COR-L47 (cell line): ENCODE results near the gene OLFM3.

Experiments
- DNase-seq: peaks from one replicate; lab custom pipeline; 2025; lab: John Stamatoyannopoulos, UW

Gene OLFM3

DNA sequence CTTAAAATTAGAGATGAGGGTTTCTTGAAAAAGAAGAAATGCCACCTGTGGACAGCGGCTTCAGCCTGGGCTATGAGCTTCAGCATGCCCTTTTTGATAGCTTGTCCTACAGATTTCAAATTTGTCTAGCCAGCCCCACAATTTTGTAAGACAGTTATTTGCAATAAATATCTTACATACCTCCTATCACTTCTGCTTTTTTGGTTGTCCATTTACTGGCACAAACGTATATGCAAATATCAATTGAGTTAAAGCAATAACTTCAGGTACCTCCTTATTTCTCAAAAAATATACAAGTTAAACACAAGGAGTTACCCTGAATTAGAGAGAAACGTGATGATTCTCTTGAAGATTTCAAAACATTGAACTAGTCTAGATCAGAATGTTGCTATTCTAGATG is 53.5 kb downstream of the OLFM3 start:
- no peak for DNase-seq

DNA sequence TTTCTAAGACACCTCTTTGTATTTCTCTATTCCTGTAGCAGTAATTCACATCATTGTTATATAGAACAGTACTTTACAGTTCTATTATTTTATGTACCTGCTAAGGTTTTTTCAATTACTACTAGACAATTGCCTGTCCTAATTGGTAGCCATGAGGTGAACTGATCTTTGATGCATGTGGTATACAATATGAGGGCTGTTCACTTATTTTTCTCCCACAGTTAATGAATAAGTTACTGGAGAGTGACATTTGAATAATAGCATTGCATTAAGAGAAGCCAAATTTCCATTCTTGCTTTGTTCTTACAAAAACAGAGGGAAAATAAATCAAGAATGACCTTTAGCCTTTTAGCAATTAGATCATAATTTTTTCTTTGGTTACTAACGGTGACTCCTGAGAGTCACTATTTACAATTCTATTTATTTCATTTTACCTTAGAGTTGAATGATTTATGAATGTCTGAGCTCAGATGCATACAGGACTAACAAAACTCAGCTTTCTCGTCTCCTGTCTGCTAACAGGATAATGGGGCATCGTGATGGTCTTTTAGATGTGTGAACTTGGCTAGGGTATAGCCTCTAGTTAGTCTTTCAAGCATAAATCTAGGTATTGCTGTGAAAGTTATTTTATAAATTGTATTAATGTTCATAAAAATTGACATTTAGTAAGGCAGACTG is 54.1 kb downstream of the OLFM3 start:
- DNase-seq: no peak

DNA sequence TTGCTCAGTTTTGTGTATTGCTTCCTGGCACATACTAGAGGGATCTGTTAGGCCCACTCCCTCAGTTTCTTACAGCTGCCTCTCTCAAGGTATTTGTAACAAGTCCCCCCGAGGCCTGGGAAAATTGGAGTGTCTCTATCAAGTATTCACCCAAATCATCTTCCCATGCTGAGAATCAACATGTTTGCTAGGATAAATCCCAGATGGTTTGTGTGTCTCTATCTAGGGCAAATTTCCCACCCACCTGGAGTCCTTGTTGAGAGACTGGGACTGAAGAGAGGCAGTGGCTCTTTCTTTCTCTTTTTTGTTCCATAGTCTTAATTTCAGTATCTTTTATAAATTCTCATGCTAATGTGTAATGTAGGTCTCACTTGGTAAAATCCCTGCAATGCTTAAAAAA is 58.0 kb downstream of the OLFM3 start:
- no peak for DNase-seq

DNA sequence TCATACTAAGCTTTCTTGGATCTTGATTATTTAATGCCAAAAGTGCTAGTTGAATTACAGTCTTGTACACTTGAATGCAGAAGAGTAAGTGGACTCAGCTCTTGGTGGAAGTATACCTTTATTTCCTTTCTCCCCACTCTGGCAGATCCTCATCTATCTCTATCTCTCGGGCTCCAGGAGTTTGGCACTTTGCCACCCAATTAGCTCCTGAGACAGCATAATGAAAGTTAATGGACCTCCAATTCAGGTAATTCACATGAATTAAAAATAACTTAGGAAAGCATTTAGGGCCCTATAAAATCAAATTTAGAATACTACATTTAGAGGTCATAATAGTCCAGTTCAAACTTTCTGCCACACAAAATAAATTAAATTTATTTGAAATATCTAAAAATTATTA is 67.4 kb downstream of the OLFM3 start:
- DNase-seq: peak; percentile 66

DNA sequence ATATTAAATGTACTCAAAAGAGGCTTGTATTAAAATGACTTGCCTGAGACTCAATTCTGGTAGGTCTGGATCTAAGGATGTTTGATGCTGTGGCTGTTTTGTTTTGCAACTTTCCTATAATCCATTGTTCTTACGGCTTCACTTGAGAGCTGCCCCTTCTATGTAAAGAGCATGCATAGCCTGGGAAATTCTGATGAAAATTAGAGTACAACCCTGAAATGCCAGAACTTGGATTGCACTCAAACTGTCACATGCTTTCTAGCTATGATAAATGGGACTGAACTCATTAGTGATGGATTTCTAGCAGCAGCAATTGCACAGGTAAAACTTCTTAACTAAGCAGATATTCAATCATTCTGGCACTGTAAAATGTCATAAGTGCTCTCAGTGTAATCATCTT is 67.9 kb downstream of the OLFM3 start:
- DNase-seq: no peak

DNA sequence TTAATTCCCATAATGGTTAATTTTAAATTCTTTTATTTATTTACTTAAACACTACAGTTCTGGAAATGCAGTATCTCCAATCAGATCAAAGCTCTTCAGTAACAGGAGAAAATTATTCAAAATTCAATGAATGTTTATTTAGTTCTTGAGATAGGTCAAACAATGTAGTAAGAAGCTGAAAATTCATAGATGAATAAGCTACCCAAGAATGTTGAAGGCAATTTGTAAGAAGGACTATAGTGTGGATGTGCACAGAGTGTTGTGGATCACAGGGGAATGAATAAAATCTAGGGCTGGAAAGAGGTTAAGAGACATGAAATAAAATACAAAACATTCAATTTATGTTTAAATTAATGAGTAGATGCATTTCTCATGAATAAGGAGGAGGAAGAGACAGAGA is 72.0 kb downstream of the OLFM3 start:
- no peak for DNase-seq

DNA sequence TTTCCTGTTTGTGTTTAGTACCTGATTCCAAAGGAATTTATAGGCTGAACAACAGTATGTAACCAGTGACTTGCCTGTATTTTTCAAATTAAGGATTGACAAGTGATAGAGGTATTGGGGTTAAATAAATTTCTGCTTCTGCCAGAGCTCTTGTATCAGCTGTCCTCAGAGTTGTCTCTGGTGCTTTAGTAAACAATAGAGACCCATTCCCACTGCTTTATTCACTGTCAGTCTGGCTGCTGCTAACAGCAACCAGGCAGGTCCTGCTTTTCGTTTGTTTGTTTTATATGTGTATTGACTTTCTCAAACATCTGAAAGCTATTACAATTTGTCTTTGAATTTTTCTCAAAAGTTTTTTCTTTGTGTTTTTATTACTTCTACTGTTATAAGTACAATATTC is 76.1 kb downstream of the OLFM3 start:
- no peak for DNase-seq

DNA sequence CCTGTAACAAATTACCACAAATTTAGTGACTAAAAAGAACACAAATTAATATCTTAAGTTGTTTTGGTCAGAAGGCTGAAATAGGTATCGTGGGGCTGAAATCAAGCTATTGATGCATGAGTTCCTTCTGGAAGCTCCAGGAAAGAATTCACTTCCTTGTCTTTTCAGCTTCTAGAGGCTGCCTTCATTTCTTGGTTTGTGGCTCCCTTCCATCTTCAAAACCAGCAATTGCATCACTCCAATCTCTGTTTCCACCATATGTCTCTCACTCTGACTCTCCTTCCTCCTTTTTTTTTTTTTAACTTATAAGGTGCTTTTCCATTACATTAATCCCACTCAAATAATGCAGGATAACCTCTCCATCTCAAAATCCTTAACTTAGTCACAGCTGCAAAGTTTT is 78.4 kb downstream of the OLFM3 start:
- DNase-seq: no peak

DNA sequence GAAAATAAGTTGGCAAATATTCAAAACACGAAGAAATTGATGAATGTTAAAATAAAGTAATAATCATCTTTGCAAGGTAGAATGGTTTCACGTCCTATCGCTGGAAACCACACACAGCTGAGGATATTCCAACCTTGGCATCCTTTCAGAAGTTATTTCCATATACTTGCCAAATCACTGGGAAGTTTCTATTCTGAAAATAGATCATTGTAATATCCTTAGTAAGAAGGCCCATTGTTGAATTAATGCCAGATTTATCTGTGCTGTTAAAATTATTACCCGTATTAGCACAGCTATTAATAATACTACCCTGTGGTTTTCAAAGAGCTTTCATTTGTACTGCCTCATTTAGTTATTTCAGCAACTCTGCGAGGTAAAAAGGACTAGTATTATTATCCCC is 81.1 kb downstream of the OLFM3 start:
- DNase-seq: no peak

DNA sequence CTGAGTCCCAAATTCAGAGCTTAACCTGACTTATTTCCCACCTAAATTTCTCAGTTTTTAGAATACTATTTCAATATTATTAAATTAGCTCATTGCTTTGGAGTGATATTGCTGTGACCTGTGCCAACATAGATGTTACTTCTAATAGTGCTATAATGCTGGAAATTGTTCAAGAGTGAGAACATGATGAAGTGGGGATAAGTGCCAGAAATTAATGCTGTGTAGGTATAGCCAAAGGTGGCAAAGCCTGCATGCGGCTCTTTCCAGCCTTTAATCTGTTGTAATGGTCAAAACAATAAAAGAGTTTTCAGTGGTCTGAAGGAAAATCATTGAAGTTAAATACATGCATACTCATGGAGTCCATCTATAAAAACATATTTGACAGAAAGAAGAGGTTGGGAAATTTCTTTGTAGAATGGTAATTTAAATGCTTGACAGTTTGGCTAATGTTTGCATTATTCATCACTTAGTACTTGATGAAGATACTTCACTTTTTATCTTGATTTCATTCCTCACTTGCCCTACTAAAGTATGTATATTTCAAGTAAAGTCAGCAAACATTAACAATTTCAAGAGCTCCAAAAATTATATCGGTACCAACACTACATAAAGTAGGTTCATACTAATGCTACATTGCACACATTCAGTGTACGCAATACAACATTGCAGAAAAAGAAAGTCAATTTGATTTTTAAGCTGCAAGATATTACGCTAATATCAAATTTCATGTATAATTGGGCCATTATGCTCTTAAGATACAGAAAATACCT is 82.1 kb downstream of the OLFM3 start:
- DNase-seq: no peak

DNA sequence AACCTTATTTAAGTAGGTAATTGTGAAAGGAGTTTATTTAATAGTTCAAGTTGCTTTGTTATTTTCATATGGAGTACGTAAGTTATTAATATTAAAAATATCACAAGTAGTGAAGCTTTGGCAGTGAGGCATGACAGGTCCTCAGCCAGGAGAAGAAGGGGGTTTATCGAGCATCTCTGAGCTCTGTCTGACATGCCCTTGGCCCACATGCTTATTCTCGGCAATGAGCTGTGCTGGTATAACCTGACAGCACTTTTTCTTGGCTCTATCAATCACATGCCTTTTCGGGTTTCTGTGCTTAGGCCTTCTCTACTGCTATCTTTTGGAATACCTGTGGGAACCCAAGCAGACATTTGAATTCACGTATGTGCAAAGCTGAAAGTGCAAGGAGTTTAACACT is 84.8 kb downstream of the OLFM3 start:
- DNase-seq: no peak

DNA sequence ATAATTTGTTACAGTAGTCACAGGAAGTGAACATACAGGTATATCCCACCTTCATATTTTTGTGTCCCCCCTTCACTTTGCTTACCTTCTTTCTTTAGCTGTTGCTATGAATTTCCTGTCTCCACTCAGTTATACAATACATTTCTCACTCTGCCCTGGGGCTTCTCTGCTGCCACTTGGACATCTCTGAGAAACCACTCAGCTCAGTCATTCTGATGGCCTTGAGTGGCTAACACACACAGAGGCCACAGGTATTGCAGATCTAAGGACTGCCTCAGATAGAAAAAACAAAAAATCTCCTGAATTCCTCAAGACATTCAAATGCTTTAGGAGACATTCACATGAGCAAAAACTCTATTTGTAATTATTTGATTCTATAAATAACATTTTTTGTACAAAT is 87.7 kb downstream of the OLFM3 start:
- no peak for DNase-seq

DNA sequence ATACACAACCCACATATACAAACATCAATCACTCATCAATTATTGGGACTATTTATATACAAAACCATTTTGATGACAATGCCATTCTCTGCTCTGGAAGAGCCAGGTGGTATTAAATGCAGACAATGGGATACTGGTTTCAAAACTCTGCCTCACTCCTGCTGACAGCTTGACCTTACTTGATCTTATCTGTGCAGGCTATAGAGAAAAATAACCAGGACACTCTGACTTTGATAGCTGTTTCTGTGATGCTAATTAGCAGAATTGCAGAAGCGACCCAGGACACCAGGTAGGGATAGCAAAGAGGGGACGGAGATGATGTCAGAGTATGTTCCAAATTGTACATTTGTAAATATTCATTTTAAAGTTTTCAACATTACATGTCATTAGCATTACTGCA is 89.5 kb downstream of the OLFM3 start:
- DNase-seq: no peak

DNA sequence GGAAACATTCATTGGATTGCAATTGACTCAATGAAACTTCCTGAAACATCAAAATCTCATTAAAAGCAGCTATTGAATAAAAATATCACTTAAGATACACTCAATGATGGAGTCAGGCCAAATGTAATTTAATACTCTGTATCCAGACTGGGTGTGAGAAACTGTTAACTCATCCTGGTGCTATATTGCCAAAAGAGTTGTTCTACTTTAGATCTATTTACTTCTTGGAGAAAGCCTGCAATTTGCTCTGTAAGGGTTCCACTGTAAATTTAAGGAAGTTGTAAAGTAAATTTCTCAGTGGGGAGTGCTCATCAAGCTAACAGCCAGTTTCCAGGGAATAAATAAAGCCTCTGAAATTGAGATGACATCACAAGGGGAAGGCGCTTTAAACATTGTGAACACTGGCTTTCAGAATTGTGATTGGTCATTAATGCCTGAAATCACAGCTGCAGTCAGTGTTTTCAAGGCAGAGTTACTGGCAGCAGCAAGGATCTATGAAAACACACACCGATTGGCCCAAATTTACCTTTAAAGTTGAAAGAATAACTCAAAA is 91.4 kb downstream of the OLFM3 start:
- DNase-seq: peak; percentile 66

DNA sequence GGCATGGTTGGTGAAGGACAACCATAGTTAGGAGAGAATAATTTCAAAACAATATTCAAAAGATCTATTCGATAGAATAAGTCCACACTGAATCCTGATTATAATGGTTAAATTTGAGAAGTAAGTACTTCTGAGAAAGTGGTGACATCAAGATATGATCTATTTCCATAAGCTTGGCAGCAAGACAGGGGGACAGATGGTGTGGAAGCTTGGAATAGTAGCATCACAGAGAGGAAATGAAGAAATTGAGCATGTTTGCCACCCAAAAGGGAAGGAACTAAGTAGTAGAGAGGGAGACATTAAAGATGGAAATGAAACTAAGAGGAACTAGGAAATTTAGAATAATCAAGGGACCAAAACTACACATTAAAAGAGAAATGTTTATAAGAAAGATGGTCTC is 94.5 kb downstream of the OLFM3 start:
- DNase-seq: no peak

DNA sequence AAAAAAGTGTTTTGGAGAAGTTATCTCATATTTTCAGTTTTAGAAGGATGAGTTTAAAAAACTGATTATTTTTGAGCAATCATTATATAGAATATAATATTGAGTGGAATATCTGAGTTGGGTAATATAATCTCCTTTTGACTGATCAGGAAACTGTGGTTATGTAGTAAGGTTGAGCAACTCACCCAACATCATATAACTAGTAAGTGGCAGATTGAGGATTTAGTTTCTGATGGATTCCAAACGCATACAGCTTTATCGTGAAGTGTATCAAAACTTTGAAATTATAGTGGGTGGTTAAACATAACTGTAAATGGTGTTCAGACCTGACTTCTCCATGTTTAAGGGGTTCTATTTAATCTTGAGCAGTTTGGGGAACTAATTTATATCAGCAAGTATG is 98.6 kb downstream of the OLFM3 start:
- DNase-seq: no peak

DNA sequence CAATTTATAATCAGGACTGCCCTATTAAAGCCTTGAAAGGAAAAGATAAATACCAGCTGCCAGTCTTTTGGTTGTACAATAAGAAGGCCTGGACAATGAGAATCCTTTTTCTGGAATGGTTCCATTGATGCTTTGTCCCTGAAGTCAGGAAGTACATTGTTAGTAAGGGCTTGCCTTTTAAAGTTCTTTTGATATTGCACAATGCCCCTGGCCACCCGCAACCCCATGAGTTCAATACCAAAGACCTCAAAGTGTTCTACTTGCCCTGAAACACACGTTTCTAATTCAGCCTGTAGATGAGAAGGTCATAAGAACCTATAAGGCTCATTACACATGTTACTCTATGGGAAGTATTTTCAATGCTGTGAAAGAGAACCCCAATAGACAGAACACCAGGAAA is 112.1 kb downstream of the OLFM3 start:
- no peak for DNase-seq

DNA sequence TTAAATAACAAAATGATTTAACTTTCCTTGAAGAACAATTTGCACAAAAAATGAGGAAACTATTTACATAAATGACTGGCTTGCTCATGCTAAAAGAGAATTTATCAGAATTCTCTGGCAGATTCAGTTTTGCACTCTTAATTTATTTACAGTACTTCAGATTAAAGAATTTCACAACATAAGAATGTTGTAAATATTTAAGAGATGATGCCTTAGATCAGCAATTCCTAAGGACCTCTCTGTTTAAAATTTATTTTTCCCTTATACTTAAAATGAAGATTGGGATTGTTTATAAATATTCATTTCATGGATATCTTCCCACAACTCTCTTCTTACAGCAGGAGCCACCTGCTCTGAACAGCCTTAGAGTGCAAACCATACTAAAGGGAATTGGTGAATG is 120.8 kb downstream of the OLFM3 start:
- no peak for DNase-seq

DNA sequence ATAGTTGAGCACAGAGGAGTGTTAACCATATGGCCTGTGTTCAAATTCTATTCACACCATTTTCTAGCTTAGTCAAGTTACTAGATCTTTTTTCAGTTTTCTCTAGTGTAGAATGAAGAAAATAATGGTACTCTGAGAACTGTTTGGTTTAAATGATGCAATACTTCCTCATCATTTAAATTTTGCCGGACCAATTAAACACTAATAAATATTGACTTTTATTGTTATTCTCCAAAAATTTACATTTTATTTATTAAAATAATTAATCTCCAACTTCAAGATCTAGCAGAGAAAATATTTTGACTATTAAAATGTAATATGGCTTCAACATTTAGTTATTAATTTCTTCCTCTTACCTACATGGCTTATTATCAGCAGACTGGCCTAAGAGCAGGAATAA is 123.1 kb downstream of the OLFM3 start:
- no peak for DNase-seq

DNA sequence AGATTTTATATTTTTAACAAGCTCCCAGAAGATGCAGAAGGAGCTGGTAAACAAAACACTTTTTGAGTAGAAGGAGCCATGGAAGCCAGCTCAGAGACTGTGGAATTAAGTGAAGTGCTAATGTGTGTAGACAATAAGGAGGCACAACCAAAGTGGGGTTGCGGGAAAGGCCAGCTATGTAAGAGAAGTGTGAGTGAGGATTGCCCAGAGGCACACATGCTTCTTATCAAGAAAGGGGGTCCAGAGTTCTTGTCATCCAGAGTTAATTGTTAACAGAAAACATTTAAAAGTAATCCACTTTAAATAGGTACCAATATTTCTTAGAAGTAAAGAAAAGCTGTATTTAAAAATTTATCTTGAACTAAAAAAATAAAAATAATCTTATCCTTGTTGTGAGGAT is 136.8 kb downstream of the OLFM3 start:
- DNase-seq: no peak

DNA sequence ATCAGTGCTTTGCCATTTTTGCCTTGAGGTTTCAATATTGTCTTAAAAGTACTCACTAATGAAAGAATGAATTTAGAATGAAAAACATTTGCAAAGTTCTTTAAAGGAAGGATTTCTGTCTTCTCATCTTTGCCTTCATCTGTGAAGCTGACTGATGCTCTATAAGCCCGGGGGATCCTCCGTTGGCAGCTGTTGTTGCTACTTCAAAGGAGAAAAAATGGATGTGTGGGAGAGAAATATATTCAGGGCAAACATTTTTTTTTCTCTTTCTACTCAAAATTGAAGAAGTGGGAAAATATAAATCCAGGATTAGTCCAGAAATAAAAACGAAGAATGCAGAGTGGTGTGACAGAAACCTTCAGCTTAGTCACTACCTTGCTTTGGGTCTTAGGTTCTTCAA is 142.5 kb downstream of the OLFM3 start:
- DNase-seq: no peak

DNA sequence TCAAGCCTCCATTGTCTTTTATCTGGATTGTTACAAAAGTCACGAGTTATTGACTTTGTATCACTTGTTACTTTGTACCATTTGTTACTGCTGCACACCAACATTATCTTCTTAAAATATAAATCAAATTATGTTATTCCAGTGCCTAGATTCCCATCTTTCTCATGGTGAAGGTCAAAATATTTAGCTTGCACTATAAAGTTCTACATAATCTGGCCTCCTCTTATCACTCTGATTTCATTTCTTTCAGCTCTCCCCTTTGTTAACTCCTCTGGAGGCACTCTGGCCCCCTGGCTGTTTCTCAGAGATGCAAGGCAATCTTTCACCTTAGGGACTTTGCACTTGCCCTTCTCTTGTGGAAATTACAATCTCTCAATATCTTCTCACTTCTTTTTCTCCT is 143.8 kb downstream of the OLFM3 start:
- no peak for DNase-seq

DNA sequence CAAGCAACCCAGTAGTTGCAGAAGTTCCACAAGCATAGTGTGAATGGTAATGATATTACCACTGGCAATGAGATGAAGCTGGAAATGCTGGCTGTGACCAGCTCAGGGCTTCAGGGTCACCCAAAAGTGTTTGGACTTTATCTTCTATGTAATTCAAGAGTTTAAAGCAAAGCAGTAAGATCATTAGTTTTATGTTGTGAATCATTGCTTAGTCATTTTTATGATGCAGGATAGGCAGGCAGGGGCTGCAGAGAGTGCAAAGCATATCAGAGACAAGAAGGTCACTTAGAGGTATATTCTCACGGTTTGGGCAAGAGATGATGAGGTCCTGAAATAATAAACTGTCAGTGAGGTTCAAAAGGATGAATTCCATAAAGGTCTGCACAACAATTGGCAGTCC is 147.4 kb downstream of the OLFM3 start:
- no peak for DNase-seq

DNA sequence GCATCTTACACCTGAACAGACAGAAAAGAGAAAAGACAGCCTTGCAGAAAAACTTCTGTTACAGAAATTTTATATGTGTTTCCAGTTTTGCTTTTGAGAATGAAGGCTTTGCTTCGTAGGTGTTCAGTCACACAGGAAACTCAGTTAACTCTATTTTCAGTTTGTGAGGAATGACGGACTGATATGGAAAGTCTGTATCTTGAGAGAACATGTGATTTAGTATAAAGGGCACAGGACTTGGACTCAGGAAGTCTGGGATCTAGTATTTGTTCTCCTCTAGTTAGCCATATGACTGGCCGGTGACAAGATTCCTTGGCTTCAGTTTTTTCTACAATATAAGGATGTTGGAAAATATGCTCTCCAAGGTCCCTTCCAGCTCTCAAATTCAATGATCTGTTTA is 149.1 kb downstream of the OLFM3 start:
- DNase-seq: no peak
